IgD-negative memory B cell (primary cell): ENCODE measurements around the gene MROH9. TPM values are rescaled to one million over a fixed set of nuclear protein-coding genes. Genes with fewer than 3 reads are reported as not detected.

ENCODE experiments used
- H3K27ac Mint-ChIP-seq, 3 donors: one replicate each; pipeline ENCODE4 v1.8.0; 2020 to 2022; ENCODE audit warnings: mild to moderate bottlenecking in 3 of 3, mixed read lengths in 3 of 3, moderate library complexity in 1 of 3
- H3K27me3 Mint-ChIP-seq: one replicate; pipeline ENCODE4 v1.8.0; 2021; ENCODE audit warnings: mixed read lengths
- H3K36me3 Mint-ChIP-seq: one replicate; pipeline ENCODE4 v1.8.0; 2020; ENCODE audit warnings: mild to moderate bottlenecking, mixed read lengths
- H3K4me1 Mint-ChIP-seq, 3 donors: one replicate each; pipeline ENCODE4 v1.8.0; 2020 to 2022; ENCODE audit warnings: mixed read lengths in 3 of 3, mild to moderate bottlenecking in 1 of 3
- H3K4me3 Mint-ChIP-seq, 4 donors: one replicate each; pipeline ENCODE4 v1.8.0; 2020 to 2022; ENCODE audit warnings: mild to moderate bottlenecking in 4 of 4, mixed read lengths in 4 of 4, moderate library complexity in 3 of 4
- H3K9me3 Mint-ChIP-seq, 3 donors: one replicate each; pipeline ENCODE4 v1.8.0; 2020 to 2021; ENCODE audit warnings: mixed read lengths in 3 of 3, mild to moderate bottlenecking in 1 of 3
- polyA plus RNA-seq: library from polyadenylated mRNA; unstranded; fragments of 300-500 nt; fragmentation: Illumina TruSeq; gene quantifications from one replicate; pipeline ENCODE4 v1.2.3, GENCODE V29; 2021

The MROH9 gene
- polyA plus RNA-seq, 1 donor from 2014 or later = not detected

- Mint-ChIP-seq H3K4me1 (peaks cover 0 to 1% (median 0%) of the 10 kb centered on the region in 3 donors), H3K36me3 (peaks cover 1% of the 10 kb centered on the region), H3K27me3 (peaks cover 4% of the 10 kb centered on the region), H3K4me3 (no peak overlapping the region), H3K9me3 (peaks cover 2 to 11% (median 3%) of the 10 kb centered on the region in 3 donors), H3K27ac (no peak overlapping the region)
Observed at GRCh38 chr1:171017426-171017825, 82.1 kb downstream of the MROH9 start.

GRCh38 chr1:171019971-171020370 lies 84.6 kb downstream of the MROH9 start:
- peaks cover 2% of the 10 kb centered on the region for H3K27me3 Mint-ChIP-seq
- peaks cover 1% of the 10 kb centered on the region for H3K36me3 Mint-ChIP-seq
- H3K4me3 Mint-ChIP-seq = no peak overlapping the region
- H3K9me3 Mint-ChIP-seq = peaks cover 1 to 8% (median 2%) of the 10 kb centered on the region in 3 donors
- H3K4me1 Mint-ChIP-seq = peaks cover 0 to 1% (median 0%) of the 10 kb centered on the region in 3 donors
- no peak overlapping the region for H3K27ac Mint-ChIP-seq

- no peak overlapping the region for H3K27ac Mint-ChIP-seq
- H3K4me3 Mint-ChIP-seq = no peak overlapping the region
Observed at GRCh38 chr1:171032822-171033702, 97.7 kb downstream of the MROH9 start.

GRCh38 chr1:171037626-171038025 lies 102.3 kb downstream of the MROH9 start:
- Mint-ChIP-seq H3K36me3 (no peaks in the 10 kb centered on the region), H3K4me1 (peaks cover 0 to 1% (median 0%) of the 10 kb centered on the region in 3 donors), H3K27ac (no peak overlapping the region), H3K27me3 (no peaks in the 10 kb centered on the region), H3K9me3 (peaks cover 0 to 7% (median 0%) of the 10 kb centered on the region in 3 donors), H3K4me3 (no peak overlapping the region)

More at GRCh38 chr1:171032822-171033702, 97.7 kb downstream of the MROH9 start:
- Mint-ChIP-seq H3K4me1 (peaks cover 0 to 1% (median 0%) of the 10 kb centered on the region in 3 donors), H3K27me3 (peaks cover 1% of the 10 kb centered on the region), H3K9me3 (peaks cover 0 to 8% (median 8%) of the 10 kb centered on the region in 3 donors), H3K36me3 (no peaks in the 10 kb centered on the region)

- H3K9me3 Mint-ChIP-seq = peaks cover 0 to 10% (median 0%) of the 10 kb centered on the region in 3 donors
- H3K36me3 Mint-ChIP-seq = no peaks in the 10 kb centered on the region
- peaks cover 0 to 1% (median 0%) of the 10 kb centered on the region in 3 donors for H3K4me1 Mint-ChIP-seq
- H3K27me3 Mint-ChIP-seq = no peaks in the 10 kb centered on the region
- no peak overlapping the region for H3K27ac Mint-ChIP-seq
- no peak overlapping the region for H3K4me3 Mint-ChIP-seq
Observed at GRCh38 chr1:171038284-171038683, 103.0 kb downstream of the MROH9 start.

- no peaks in the 10 kb centered on the region for H3K4me1 Mint-ChIP-seq
- peaks cover 7 to 19% (median 12%) of the 10 kb centered on the region in 3 donors for H3K9me3 Mint-ChIP-seq
- H3K27ac Mint-ChIP-seq = no peak overlapping the region
- peaks cover 3% of the 10 kb centered on the region for H3K27me3 Mint-ChIP-seq
- H3K36me3 Mint-ChIP-seq = peaks cover 1% of the 10 kb centered on the region
- no peak overlapping the region for H3K4me3 Mint-ChIP-seq
Observed at GRCh38 chr1:171048014-171048413, 112.7 kb downstream of the MROH9 start.

- peaks cover 5% of the 10 kb centered on the region for H3K27me3 Mint-ChIP-seq
- H3K4me3 Mint-ChIP-seq = no peak overlapping the region
- no peaks in the 10 kb centered on the region for H3K36me3 Mint-ChIP-seq
- H3K27ac Mint-ChIP-seq = no peak overlapping the region
- H3K4me1 Mint-ChIP-seq = no peaks in the 10 kb centered on the region
- H3K9me3 Mint-ChIP-seq = peaks cover 3 to 15% (median 12%) of the 10 kb centered on the region in 3 donors
Observed at GRCh38 chr1:171052977-171053376, 117.6 kb downstream of the MROH9 start.

GRCh38 chr1:171055966-171056643 lies 120.8 kb downstream of the MROH9 start:
- no peak overlapping the region for H3K27ac Mint-ChIP-seq
- H3K36me3 Mint-ChIP-seq = no peaks in the 10 kb centered on the region

GRCh38 chr1:171061425-171062143 lies 126.2 kb downstream of the MROH9 start:
- Mint-ChIP-seq H3K4me1 (no peaks in the 10 kb centered on the region), H3K36me3 (no peaks in the 10 kb centered on the region)

More at GRCh38 chr1:171055966-171056643, 120.8 kb downstream of the MROH9 start:
- Mint-ChIP-seq H3K27me3 (peaks cover 5% of the 10 kb centered on the region), H3K4me3 (no peak overlapping the region), H3K9me3 (peaks cover 2 to 16% (median 9%) of the 10 kb centered on the region in 3 donors), H3K4me1 (no peaks in the 10 kb centered on the region)

GRCh38 chr1:171062902-171063301 lies 127.6 kb downstream of the MROH9 start:
- Mint-ChIP-seq H3K36me3 (no peaks in the 10 kb centered on the region), H3K4me1 (no peaks in the 10 kb centered on the region), H3K27me3 (no peaks in the 10 kb centered on the region), H3K27ac (no peak overlapping the region), H3K4me3 (no peak overlapping the region), H3K9me3 (peaks cover 0 to 2% (median 2%) of the 10 kb centered on the region in 3 donors)

More at GRCh38 chr1:171061425-171062143, 126.2 kb downstream of the MROH9 start:
- Mint-ChIP-seq H3K27me3 (no peaks in the 10 kb centered on the region), H3K4me3 (no peak overlapping the region), H3K27ac (no peak overlapping the region), H3K9me3 (peaks cover 0 to 13% (median 4%) of the 10 kb centered on the region in 3 donors)

- H3K9me3 Mint-ChIP-seq = peaks cover 0 to 2% (median 0%) of the 10 kb centered on the region in 3 donors
- H3K36me3 Mint-ChIP-seq = no peaks in the 10 kb centered on the region
- H3K4me3 Mint-ChIP-seq = no peak overlapping the region
- no peaks in the 10 kb centered on the region for H3K4me1 Mint-ChIP-seq
- H3K27ac Mint-ChIP-seq = no peak overlapping the region
- no peaks in the 10 kb centered on the region for H3K27me3 Mint-ChIP-seq
Observed at GRCh38 chr1:171075041-171075440, 139.7 kb downstream of the MROH9 start.

- Mint-ChIP-seq H3K9me3 (peaks cover 0 to 2% (median 0%) of the 10 kb centered on the region in 3 donors), H3K27ac (no peak overlapping the region), H3K4me1 (no peaks in the 10 kb centered on the region), H3K36me3 (no peaks in the 10 kb centered on the region), H3K4me3 (no peak overlapping the region), H3K27me3 (no peaks in the 10 kb centered on the region)
Observed at GRCh38 chr1:171081314-171081753, 146.0 kb downstream of the MROH9 start.

GRCh38 chr1:171081763-171082201 lies 146.4 kb downstream of the MROH9 start:
- Mint-ChIP-seq H3K4me3 (no peak overlapping the region), H3K9me3 (peaks cover 0 to 2% (median 0%) of the 10 kb centered on the region in 3 donors), H3K36me3 (no peaks in the 10 kb centered on the region), H3K27me3 (no peaks in the 10 kb centered on the region), H3K4me1 (no peaks in the 10 kb centered on the region), H3K27ac (no peak overlapping the region)

GRCh38 chr1:171082606-171083005 lies 147.3 kb downstream of the MROH9 start:
- no peak overlapping the region for H3K4me3 Mint-ChIP-seq
- H3K27me3 Mint-ChIP-seq = no peaks in the 10 kb centered on the region
- H3K36me3 Mint-ChIP-seq = no peaks in the 10 kb centered on the region
- H3K27ac Mint-ChIP-seq = no peak overlapping the region
- peaks cover 0 to 2% (median 0%) of the 10 kb centered on the region in 3 donors for H3K4me1 Mint-ChIP-seq
- peaks cover 0 to 2% (median 0%) of the 10 kb centered on the region in 3 donors for H3K9me3 Mint-ChIP-seq
